ENCODE results near the gene SLC27A3. TPM values are rescaled to one million over a fixed set of nuclear protein-coding genes. Genes with fewer than 3 reads are reported as not detected.

SLC27A3 gene
- polyA plus RNA-seq, 3 donors: 84.5 to 123 (median 118) TPM

DNA sequence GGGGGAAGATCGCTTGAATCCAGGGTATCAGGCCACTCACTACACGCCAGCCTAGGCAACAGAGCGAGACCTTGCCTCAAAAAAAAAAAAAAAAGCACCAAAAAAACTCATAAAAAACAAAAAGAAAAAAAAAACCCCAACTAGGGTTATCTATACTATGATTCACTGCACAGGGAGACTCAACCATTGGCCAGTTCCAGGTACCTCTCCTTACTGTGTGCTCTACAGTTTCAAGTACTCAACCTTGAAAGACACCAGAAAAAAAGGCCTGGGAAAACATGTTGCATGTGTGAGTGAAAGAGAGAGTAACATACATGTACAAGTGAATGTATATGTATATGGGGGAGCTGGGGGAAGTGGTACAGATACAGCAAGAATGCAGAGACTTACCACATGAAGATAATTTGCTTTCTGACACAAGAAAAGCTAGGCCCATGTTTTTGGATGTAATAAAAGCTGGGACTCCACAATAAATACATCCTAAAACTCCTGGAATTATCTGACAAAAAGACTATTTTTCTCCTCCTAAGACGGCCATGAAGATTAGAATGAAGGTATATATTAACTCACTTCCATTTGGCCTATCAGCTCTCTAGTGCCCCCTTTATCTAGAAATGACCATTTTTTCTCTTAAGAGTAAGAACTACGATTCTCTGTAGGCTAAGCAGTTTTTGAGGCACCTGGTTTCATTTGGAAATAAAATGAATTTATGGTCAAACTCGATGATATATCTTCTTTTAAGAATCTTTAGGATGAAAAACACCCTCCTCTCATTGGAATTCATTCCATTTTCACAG lies 52.2 kb downstream of the SLC27A3 start:
- DNase-seq: no peak
- no peaks in the 10 kb centered on the region for H3K9me3 ChIP-seq (replicated peaks in 1 of 2; ENCODE audit: control insufficient read depth in 1 of 2, insufficient read depth in 1 of 2, low read length in 2 of 2)
- H3K27ac ChIP-seq (ENCODE audit: low read depth in 1 of 2, low read length in 2 of 2): no peak overlapping the region
- no CpG with 5 or more reads among the region's 6 CpGs for WGBS (ENCODE audit: insufficient coverage)
- H3K4me2 ChIP-seq (replicated peaks; ENCODE audit: extremely low read depth, low read length, poor library complexity, severe bottlenecking): no peak overlapping the region
- no peak overlapping the region for H2AFZ ChIP-seq (ENCODE audit: insufficient read depth, low read depth, low read length, poor library complexity, severe bottlenecking)
- H3K9ac ChIP-seq (ENCODE audit: insufficient read depth, low read length, poor library complexity, severe bottlenecking): no peak overlapping the region
- Mint-ChIP-seq H3K4me3 (no peak overlapping the region), H3K9me3 (no peaks in the 10 kb centered on the region), H3K4me1 (no peaks in the 10 kb centered on the region), H3K27me3 (ENCODE audit: low read depth in 3 of 3) (no peaks in the 10 kb centered on the region), H3K27ac (peak overlapping the region in 1 of 7 donors; percentile 4), H3K36me3 (peaks cover 39 to 59% of the 10 kb centered on the region in 2 donors)
- TF ChIP-seq, protein P1, sequence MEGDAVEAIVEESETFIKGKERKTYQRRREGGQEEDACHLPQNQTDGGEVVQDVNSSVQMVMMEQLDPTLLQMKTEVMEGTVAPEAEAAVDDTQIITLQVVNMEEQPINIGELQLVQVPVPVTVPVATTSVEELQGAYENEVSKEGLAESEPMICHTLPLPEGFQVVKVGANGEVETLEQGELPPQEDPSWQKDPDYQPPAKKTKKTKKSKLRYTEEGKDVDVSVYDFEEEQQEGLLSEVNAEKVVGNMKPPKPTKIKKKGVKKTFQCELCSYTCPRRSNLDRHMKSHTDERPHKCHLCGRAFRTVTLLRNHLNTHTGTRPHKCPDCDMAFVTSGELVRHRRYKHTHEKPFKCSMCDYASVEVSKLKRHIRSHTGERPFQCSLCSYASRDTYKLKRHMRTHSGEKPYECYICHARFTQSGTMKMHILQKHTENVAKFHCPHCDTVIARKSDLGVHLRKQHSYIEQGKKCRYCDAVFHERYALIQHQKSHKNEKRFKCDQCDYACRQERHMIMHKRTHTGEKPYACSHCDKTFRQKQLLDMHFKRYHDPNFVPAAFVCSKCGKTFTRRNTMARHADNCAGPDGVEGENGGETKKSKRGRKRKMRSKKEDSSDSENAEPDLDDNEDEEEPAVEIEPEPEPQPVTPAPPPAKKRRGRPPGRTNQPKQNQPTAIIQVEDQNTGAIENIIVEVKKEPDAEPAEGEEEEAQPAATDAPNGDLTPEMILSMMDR (IDR thresholded peaks at IDR 0.05): peak; percentile 16
- H3K36me3 ChIP-seq (replicated peaks in 1 of 2; ENCODE audit: control insufficient read depth in 1 of 2, insufficient read depth in 2 of 2, low read length in 2 of 2): peaks cover 19 to 54% of the 10 kb centered on the region in 2 donors
- no peaks in the 10 kb centered on the region for H3K4me1 ChIP-seq (ENCODE audit: control insufficient read depth in 1 of 2, insufficient read depth in 2 of 2, low read length in 2 of 2)
- peaks cover 14% of the 10 kb centered on the region for H3K79me2 ChIP-seq (ENCODE audit: insufficient read depth, low read length)
- no peak overlapping the region for H3K4me3 ChIP-seq (replicated peaks in 1 of 3; ENCODE audit: low read depth in 2 of 3, low read length in 3 of 3)
- intact Hi-C loops (cut with micrococcal nuclease): no loop called here
- no peaks in the 10 kb centered on the region for H3K27me3 ChIP-seq (ENCODE audit: control insufficient read depth in 2 of 2, insufficient read depth in 2 of 2, low read length in 2 of 2)
- H4K20me1 ChIP-seq (ENCODE audit: insufficient read depth, low read length): peaks cover 27% of the 10 kb centered on the region

Small RNA genes within 50 kb of the gene (small RNA-seq; reads per million reads assigned to genes)
- gene RF00019 (ENCODE audit: insufficient read length, low read depth): not detected

Other genes with a start within 250 kb of the SLC27A3 start
- gene S100A6, start 239.4 kb upstream of the SLC27A3 start, polyA plus RNA-seq: 1,000 to 10,000 TPM; 1,242 to 5,004 (median 4,414) TPM
- 1 to 10 TPM in 2 of 3 donors, not detected in 1; 1.4 to 2.1 TPM for gene S100A5, start 234.5 kb upstream of the SLC27A3 start, polyA plus RNA-seq
- 1,000 to 10,000 TPM; 4,538 to 7,344 (median 6,092) TPM for gene S100A4, start 229.6 kb upstream of the SLC27A3 start, polyA plus RNA-seq
- under 1 TPM in 2 of 3 donors, not detected in 1; 0.31 to 0.54 TPM for gene S100A3, start 226.1 kb upstream of the SLC27A3 start, polyA plus RNA-seq
- gene S100A2, start 209.6 kb upstream of the SLC27A3 start, polyA plus RNA-seq: under 1 TPM in 1 of 3 donors, not detected in 2; 0.32 TPM
- not detected for gene S100A16, start 162.3 kb upstream of the SLC27A3 start, polyA plus RNA-seq
- under 1 TPM in 1 of 3 donors, not detected in 2; 0.08 TPM for gene S100A14, start 159.1 kb upstream of the SLC27A3 start, polyA plus RNA-seq
- 10 to 100 TPM in 1 of 3 donors, 1 to 10 TPM in 2; 2.5 to 13.9 (median 2.6) TPM for gene S100A13, start 147.9 kb upstream of the SLC27A3 start, polyA plus RNA-seq
- gene S100A1, start 147.0 kb upstream of the SLC27A3 start, polyA plus RNA-seq: not detected
- gene CHTOP, start 141.3 kb upstream of the SLC27A3 start, polyA plus RNA-seq: 10 to 100 TPM; 28.1 to 56.2 (median 38.2) TPM
- gene SNAPIN, start 116.7 kb upstream of the SLC27A3 start, polyA plus RNA-seq: 100 to 1,000 TPM in 2 of 3 donors, 10 to 100 TPM in 1; 30.7 to 141 (median 135) TPM
- 100 to 1,000 TPM; 103 to 118 (median 115) TPM for gene ILF2, start 104.4 kb upstream of the SLC27A3 start, polyA plus RNA-seq
- not detected for gene NPR1, start 96.7 kb upstream of the SLC27A3 start, polyA plus RNA-seq
- gene INTS3, start 47.4 kb upstream of the SLC27A3 start, polyA plus RNA-seq: 10 to 100 TPM in 2 of 3 donors, 1 to 10 TPM in 1; 9.2 to 76.9 (median 15.9) TPM
- 10 to 100 TPM in 1 of 3 donors, 1 to 10 TPM in 2; 1.1 to 11.0 (median 2.0) TPM for gene GATAD2B, start 147.6 kb downstream of the SLC27A3 start, polyA plus RNA-seq
- gene DENND4B, start 171.3 kb downstream of the SLC27A3 start, polyA plus RNA-seq: 100 to 1,000 TPM in 1 of 3 donors, 10 to 100 TPM in 1, 1 to 10 TPM in 1; 7.8 to 324 (median 10.9) TPM
- 10 to 100 TPM; 13.7 to 86.0 (median 21.2) TPM for gene CRTC2, start 183.2 kb downstream of the SLC27A3 start, polyA plus RNA-seq
- 10 to 100 TPM; 37.6 to 83.1 (median 82.1) TPM for gene SLC39A1, start 188.1 kb downstream of the SLC27A3 start, polyA plus RNA-seq
- gene CREB3L4, start 192.5 kb downstream of the SLC27A3 start, polyA plus RNA-seq: 1 to 10 TPM; 5.0 to 7.6 (median 6.8) TPM
- gene JTB, start 202.3 kb downstream of the SLC27A3 start, polyA plus RNA-seq: 100 to 1,000 TPM; 150 to 391 (median 312) TPM
- 1 to 10 TPM; 1.8 to 5.1 (median 3.9) TPM for gene RAB13, start 210.9 kb downstream of the SLC27A3 start, polyA plus RNA-seq
- 1,000 to 10,000 TPM; 4,186 to 7,443 (median 4,309) TPM for gene RPS27, start 215.4 kb downstream of the SLC27A3 start, polyA plus RNA-seq